ENCODE data around the gene PHYHIPL.
"Not testable (repeated sequence)": the region's sequence is repeated elsewhere in the genome, so short reads cannot be mapped to it uniquely, and the experiment has no call there.

The PHYHIPL gene

DNA sequence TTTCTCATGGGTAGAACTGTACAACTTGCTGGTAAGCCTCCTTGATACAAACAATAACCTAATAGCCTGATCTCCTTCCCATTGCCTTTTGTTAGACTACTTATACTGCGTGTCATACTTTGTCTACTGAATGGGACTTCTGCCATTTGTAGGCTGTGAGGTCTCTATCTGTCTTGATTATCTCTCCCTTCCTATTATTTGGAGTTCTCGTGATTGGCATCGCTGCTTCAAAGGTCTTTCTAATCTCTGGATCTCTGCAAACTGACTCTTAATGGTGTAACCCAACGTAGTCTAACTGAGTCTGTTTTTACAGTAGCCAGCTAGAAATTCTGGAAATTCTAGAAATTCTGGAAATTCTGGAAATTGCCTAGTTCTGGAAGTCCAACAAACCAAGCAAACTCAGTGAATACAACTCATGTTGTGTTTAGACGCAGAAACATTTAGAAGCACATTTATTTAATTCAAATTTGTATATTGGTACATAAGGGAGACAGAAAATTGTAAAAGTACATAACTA, 29.8 kb downstream of the PHYHIPL start:
- DNase-seq (ENCODE audit: low read depth), result no peak

DNA sequence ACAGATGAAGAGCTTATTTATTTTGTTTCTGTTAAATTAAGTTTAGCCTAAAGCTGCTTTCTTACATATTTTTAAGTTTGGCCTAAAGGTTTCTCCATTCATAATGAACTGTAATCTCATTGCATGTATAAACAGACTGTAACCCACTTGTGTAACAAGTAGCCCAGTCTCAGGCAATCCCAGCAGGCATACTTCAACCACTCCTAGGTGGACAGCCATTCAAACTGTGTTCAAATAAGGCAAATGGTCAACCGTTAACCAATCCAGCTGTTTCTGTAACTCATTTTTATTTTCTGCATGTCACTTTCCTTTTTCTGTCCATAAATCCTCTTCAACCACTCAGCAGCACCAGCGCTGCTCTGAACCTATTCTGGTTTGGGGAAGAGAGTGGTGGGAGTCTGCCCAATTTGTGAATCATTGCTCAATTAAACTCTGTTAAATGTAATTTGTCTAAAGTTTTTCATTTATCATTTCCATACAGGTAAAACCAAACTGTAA, 35.9 kb downstream of the PHYHIPL start:
- DNase-seq (ENCODE audit: low read depth), result no peak

DNA sequence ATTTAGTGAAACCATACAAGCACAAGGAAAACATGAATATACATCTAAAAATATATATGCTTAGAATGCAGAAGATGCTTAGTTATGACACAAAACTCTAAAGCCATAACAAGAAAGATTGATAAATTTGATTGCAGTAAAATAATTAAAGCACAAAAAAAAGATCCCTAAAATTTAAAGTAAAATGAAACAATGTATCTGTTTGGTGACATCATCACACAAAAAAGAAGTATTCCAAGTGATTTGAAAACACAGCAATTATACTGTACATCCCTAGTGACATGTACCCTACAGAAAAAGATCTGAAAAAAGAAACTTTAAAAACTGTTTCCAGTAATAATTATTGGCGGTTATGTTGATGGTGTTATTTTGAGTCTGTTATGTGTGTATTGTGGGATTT, 37.7 kb downstream of the PHYHIPL start:
- DNase-seq (ENCODE audit: low read depth), result no peak

DNA sequence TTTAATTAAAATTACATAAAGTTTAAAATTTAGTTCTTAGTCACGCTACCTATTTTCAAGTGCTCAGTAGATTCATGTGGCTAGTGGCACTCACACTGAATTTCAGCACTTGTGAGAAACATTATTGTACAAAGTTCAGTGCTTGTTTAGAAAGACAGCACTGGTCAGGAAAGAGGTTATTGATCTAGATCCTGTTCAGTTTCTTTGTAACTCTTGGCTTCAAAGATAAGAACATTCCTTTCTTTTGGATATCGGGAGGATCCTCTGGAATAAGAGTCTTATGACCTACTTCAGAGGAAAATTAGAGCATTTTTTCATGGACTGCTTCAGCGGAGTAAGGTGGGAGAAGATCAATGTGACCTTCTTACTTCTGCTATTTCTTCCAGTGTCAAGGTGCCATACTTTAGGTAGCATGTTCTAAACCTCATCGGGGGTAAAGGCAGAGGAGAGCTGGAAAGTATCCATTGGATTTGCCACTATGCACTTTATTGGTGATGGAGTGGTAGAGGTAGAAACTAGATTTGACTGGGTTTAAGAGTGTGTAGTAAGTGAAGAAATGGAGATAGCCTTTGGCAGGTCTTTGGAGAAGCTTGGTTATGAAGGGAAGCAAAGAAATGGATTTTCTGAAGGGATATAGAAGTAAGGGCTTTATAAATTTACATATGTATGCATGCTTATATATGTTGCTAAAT, 39.9 kb downstream of the PHYHIPL start:
- no peak for DNase-seq (ENCODE audit: low read depth)

GRCh38 chr10:59222788-59223187, 46.3 kb downstream of the PHYHIPL start:
- DNase-seq (ENCODE audit: low read depth), result no peak

- not testable (repeated sequence) for DNase-seq (ENCODE audit: low read depth)
Observed at GRCh38 chr10:59223597-59223996, 47.2 kb downstream of the PHYHIPL start.

DNA sequence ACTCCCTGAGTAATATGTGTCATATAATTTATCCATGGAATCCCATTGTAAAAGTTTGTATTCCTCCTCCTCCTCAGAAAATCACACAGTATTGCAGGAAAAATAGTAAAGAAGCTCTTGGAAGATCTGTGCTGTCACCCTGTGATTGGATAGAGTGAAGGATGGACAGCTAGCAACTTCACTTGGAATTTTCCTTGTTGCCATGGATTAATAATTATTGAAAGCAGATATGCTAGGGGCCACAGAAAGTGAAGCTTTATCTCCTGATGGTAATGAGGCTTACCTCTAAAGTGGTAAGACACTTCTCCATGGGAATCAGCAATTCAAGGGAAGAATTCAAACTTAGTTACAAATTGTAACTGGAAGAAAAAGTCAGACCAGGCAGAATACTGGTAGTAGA, 48.8 kb downstream of the PHYHIPL start:
- no peak for DNase-seq (ENCODE audit: low read depth)

GRCh38 chr10:59227136-59227673, 50.8 kb downstream of the PHYHIPL start:
- DNase-seq (ENCODE audit: low read depth), result no peak

DNA sequence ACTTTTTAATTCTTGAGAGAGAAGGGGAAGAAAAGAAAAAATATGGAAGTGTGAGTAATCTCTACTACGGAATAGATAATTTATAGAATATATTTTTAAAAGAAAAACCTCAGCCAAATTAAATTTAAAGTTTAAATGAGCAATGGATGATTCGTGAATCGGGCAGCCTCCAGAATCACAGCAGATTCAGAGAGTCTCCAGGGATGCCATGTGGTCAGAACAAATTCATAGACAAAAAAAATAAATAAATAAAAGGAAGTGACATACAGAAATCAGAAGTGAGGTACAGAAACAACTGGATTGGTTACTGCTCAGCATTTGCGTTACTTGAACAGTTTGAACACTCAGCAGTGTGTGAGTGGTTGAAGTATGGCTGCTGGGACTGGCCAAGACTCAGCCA, 53.0 kb downstream of the PHYHIPL start:
- DNase-seq (ENCODE audit: low read depth), result no peak

DNA sequence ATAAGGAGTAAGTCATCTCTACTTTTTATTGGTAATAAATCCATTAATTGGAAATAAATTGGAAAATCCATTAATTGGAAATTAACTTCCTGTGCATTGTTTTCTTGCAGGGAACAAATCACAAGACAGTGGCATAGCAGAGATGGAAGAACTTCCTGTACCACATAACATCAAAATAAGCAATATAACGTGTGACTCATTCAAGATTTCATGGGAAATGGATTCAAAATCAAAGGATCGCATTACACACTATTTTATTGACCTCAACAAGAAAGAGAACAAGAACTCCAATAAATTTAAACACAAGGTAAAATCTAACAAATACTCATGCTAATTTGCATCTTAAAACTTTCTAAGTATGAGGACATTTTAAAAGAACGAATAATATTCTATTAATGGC, 57.8 kb downstream of the PHYHIPL start:
- no peak for DNase-seq (ENCODE audit: low read depth)

DNA sequence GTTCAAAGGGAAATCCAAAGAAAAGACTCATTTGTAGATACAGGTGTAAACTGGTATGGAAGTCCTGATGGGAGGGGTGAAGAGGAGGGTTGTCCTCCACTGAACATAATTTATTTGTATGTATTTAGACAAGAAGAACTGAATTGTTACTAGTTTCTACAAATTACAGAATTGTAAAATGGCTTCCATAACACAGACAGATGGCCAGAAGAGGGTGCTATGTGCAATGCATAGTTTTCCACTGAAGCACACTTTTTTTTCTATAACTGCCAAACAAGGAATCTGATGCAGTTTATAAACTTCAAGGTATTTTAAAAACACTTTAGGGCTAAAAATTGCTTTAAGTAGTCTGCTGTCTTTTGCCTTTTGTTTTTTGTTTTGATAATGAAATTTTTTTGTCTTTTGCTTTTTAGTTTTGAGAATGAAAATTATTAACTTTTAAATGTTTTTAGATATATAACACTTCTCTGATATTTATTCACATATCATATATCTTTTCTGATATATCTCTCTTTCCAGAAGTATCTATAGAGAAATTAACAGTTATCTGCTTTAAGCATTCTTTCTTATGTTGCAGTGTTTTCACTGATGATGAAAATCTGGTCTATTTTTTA, 58.5 kb downstream of the PHYHIPL start:
- DNase-seq (ENCODE audit: low read depth), result no peak

GRCh38 chr10:59236064-59236697, 59.7 kb downstream of the PHYHIPL start:
- DNase-seq (ENCODE audit: low read depth), result no peak

GRCh38 chr10:59237775-59238174, 61.3 kb downstream of the PHYHIPL start:
- no peak for DNase-seq (ENCODE audit: low read depth)

GRCh38 chr10:59239108-59239507, 62.7 kb downstream of the PHYHIPL start:
- not testable (repeated sequence) for DNase-seq (ENCODE audit: low read depth)

GRCh38 chr10:59240582-59241183, 64.2 kb downstream of the PHYHIPL start:
- DNase-seq (ENCODE audit: low read depth), result no peak

- no peak for DNase-seq (ENCODE audit: low read depth)
Observed at GRCh38 chr10:59242057-59242456, 65.6 kb downstream of the PHYHIPL start.

DNA sequence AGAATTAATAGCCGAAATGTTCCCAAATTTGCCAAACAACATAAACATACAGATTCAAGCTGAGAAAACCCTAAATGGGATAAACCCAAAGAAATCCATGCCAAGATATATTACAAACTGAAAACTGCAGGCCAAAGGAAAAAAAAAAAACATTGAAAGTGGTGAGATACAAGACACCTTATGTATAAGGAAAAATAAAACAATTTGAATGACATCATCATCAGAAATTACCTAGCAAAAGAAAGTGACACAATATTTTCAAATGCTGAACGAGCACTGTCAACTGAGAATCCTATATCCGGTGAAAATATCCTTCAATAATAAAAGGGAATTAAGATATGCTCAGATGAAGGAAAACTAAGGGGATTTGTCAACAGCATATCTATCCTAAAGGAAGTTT, 66.5 kb downstream of the PHYHIPL start:
- no peak for DNase-seq (ENCODE audit: low read depth)

GRCh38 chr10:59243611-59244195, 67.3 kb downstream of the PHYHIPL start:
- no peak for DNase-seq (ENCODE audit: low read depth)

DNA sequence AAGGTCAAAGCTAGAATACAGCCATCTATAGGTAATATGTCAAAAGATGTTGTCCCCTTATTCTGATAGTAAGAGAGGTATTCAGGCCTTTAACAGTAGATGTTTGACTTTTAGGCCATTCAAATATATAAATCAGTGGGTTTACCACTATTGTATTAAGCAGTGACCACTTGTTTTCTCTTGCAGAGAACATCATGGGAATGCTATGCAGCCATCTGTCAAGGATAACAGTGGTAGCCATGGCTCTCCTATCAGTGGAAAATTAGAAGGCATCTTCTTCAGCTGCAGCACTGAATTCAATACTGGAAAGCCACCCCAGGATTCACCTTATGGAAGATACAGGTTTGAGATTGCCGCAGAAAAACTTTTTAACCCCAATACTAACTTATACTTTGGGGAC, 68.4 kb downstream of the PHYHIPL start:
- no peak for DNase-seq (ENCODE audit: low read depth)

GRCh38 chr10:59245686-59246085, 69.2 kb downstream of the PHYHIPL start:
- DNase-seq (ENCODE audit: low read depth), result no peak

- DNase-seq (ENCODE audit: low read depth), result no peak
Observed at GRCh38 chr10:59252491-59252890, 76.0 kb downstream of the PHYHIPL start.

DNA sequence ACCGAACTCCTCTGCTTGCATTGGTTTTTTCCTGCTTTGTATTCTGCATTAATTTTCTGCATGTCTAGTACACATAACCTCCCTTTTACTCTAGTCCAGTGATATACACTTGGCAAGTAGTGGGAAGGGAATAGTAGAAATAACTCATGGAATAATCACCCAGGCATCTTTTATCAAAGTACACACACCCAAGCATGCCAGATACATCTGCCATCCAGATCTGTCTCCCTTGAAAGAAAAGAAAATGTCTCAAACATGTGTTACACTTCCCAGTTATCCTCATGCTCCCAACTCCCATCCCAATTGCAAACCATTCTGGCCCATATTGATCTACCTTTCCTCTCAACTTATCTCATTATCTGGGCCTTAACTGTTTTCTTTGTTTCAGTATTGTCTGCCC, 79.0 kb downstream of the PHYHIPL start:
- no peak for DNase-seq (ENCODE audit: low read depth)

Measured in stimulated activated CD8-positive, alpha-beta memory T cell treated with anti-CD3 and anti-CD28 coated beads, Interleukin-12 subunit alpha, Interleukin-12 subunit beta, amount 100 ng/mL, for 4 hours (primary cell).